Sigmoid colon (tissue), 3 donors: ENCODE measurements around the gene CDC73.

ENCODE experiments used
- POLR2A ChIP-seq, 2 donors: fragments of 450-650 bp; IDR thresholded peaks; one replicate each; pipeline ENCODE4 v1.6.1; 2016; ENCODE audit warnings: antibody characterized with exemption in 2 of 2, mild to moderate bottlenecking in 2 of 2, moderate library complexity in 2 of 2
- TF ChIP-seq, protein P1 (sequence below), 4 experiments: fragments of 450-650 bp in 3 of 4; fragments of 200-600 bp in 1 of 4; IDR thresholded peaks; one replicate each; pipeline ENCODE4 v1.5.1; 2016 to 2019; ENCODE audit warnings: antibody characterized with exemption in 4 of 4, mild to moderate bottlenecking in 3 of 4, moderate library complexity in 2 of 4

DNA sequence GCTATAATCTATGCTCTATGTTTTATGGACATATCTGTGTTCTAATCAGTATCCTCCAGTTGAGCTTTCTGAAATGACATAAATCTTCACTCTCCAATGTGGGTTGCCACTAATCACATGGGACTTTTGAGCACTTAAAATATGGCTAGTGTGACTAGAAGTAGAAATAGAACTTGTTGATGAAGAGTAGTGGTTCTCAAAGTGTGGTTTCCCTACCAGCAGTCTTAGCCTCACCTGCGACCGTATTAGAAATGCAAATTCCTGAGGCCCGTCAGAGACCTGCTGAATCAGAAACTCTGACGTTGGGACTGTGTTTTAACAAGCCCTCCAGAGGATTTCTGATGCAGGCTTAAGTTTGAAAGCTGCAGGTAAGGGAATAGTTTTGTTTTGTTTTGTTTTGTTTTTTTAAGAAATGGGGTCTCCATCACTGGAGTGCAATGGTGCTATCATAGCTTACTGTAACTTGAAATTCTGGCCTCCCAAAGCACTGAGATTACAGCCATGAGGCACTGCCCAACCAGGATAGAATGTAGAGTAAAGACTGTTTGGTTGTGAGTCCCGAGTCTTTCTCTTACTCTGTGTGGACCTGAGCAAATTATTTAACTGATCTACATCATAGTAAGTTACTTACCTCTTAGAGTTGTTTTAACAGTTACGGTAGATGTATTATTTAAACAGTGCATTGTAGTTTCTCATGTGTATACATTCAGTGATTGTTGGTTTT lies 38.3 kb upstream of the CDC73 start:
- TF ChIP-seq, protein P1, sequence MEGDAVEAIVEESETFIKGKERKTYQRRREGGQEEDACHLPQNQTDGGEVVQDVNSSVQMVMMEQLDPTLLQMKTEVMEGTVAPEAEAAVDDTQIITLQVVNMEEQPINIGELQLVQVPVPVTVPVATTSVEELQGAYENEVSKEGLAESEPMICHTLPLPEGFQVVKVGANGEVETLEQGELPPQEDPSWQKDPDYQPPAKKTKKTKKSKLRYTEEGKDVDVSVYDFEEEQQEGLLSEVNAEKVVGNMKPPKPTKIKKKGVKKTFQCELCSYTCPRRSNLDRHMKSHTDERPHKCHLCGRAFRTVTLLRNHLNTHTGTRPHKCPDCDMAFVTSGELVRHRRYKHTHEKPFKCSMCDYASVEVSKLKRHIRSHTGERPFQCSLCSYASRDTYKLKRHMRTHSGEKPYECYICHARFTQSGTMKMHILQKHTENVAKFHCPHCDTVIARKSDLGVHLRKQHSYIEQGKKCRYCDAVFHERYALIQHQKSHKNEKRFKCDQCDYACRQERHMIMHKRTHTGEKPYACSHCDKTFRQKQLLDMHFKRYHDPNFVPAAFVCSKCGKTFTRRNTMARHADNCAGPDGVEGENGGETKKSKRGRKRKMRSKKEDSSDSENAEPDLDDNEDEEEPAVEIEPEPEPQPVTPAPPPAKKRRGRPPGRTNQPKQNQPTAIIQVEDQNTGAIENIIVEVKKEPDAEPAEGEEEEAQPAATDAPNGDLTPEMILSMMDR (IDR thresholded peaks at IDR 0.05): no peak
- no peak for TF ChIP-seq POLR2A (IDR thresholded peaks at IDR 0.05)
